SK-N-SH (cell line): Measurements from ENCODE around the gene C2orf72.

Experiments used
- EP300 ChIP-seq, 2 experiments: IDR thresholded peaks; 2 replicates each; pipeline versions ENCODE4 v1.4.0 to v1.6.1; 2012; ENCODE audit warnings: borderline replicate concordance in 1 of 2, low read depth in 1 of 2, low read length in 1 of 2
- EZH2phosphoT487 ChIP-seq: fragments of 200-600 bp; sonication (generic); IDR thresholded peaks from 2 replicates; pipeline ENCODE4 v1.6.1; 2017; ENCODE audit warnings: low read depth, mixed run types, mild to moderate bottlenecking, antibody characterized with exemption, moderate library complexity, borderline replicate concordance
- JUND ChIP-seq: IDR thresholded peaks from 2 replicates; pipeline ENCODE4 v1.4.0; 2012
- MXI1 ChIP-seq: IDR thresholded peaks from 2 replicates; pipeline ENCODE4 v1.6.1; 2012; ENCODE audit warnings: mild to moderate bottlenecking, low read depth, low read length, improper control_type of control experiment
- POLR2AphosphoS5 ChIP-seq: IDR thresholded peaks from 2 replicates; pipeline ENCODE4 v1.6.1; 2012; ENCODE audit warnings: low read depth, low read length
- RAD21 ChIP-seq: IDR thresholded peaks from 2 replicates; pipeline ENCODE4 v1.6.1; 2012; ENCODE audit warnings: mild to moderate bottlenecking, low read length
- SIN3A ChIP-seq: IDR thresholded peaks from 2 replicates; pipeline ENCODE4 v1.6.1; 2012; ENCODE audit warnings: low read depth, mild to moderate bottlenecking, low read length, moderate library complexity, borderline replicate concordance
- SMC3 ChIP-seq: IDR thresholded peaks from 2 replicates; pipeline ENCODE4 v1.6.1; 2012; ENCODE audit warnings: low read depth, low read length, improper control_type of control experiment
- TAF1 ChIP-seq: IDR thresholded peaks from 2 replicates; pipeline ENCODE4 v1.6.1; 2012; ENCODE audit warnings: low read depth, mild to moderate bottlenecking, low read length, moderate library complexity, borderline replicate concordance
- YY1 ChIP-seq: IDR thresholded peaks from 2 replicates; pipeline ENCODE4 v1.4.0; 2012; ENCODE audit warnings: low read depth, mild to moderate bottlenecking
- TF ChIP-seq, protein P1 (sequence below): fragments of 200-600 bp; sonication (generic); IDR thresholded peaks from 2 replicates; pipeline ENCODE4 v1.6.1; 2017; ENCODE audit warnings: antibody characterized with exemption, mild to moderate bottlenecking, moderate library complexity
- TF ChIP-seq, protein P2 (sequence below): IDR thresholded peaks from 2 replicates; pipeline ENCODE4 v1.4.0; 2012; ENCODE audit warnings: low read depth, borderline replicate concordance
- TF ChIP-seq, protein P3 (sequence below): IDR thresholded peaks from 2 replicates; pipeline ENCODE4; 2012

DNA sequence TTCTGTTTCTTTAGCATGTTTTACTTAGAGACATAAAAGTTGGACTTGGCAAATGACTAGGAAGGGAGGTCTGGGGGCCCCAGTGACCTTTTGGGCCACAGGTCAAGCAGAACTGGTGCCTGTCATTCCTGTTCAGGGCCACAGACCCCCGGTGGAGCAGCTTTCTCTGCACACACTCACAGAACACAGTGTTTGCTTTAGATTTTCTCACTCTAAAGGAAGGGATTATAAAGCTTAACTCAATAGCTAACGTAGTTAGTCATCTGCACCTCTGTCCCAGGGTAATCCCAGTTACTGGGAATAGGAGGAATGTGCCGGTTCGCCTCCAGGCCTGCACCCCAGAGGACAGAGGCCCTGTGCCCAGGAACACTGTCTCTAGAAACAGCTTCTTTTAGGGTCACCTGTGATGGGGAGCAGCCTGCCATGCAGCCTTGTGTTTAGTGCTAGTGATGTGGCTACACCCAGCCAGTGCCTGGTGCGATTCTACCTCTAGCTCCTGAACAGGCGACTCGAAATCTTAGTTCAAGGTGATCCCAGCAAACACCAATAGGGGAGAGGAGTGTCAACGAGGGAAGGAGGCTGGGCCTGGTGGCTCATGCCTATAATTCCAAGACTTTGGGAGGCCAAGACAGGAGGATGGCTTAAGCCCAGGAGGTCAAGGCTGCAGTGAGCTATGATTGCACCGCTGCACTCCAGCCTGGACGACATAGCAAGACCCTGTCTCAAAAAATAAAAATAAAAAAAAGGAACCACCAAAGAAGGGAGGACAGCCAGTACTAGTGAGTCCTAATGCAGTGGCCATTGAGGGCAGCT lies 29.8 kb upstream of the C2orf72 start:
- TF ChIP-seq, protein P1, sequence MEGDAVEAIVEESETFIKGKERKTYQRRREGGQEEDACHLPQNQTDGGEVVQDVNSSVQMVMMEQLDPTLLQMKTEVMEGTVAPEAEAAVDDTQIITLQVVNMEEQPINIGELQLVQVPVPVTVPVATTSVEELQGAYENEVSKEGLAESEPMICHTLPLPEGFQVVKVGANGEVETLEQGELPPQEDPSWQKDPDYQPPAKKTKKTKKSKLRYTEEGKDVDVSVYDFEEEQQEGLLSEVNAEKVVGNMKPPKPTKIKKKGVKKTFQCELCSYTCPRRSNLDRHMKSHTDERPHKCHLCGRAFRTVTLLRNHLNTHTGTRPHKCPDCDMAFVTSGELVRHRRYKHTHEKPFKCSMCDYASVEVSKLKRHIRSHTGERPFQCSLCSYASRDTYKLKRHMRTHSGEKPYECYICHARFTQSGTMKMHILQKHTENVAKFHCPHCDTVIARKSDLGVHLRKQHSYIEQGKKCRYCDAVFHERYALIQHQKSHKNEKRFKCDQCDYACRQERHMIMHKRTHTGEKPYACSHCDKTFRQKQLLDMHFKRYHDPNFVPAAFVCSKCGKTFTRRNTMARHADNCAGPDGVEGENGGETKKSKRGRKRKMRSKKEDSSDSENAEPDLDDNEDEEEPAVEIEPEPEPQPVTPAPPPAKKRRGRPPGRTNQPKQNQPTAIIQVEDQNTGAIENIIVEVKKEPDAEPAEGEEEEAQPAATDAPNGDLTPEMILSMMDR: no peak
- TF ChIP-seq POLR2AphosphoS5: no peak
- no peak for TF ChIP-seq EZH2phosphoT487
- no peak for TF ChIP-seq SIN3A
- no peak for TF ChIP-seq RAD21
- no peak for TF ChIP-seq EP300 (IDR thresholded peaks at IDR 0.05; ENCODE audit: borderline replicate concordance in 1 of 2, low read depth in 1 of 2, low read length in 1 of 2)
- no peak for TF ChIP-seq SMC3
- no peak for TF ChIP-seq TAF1
- no peak for TF ChIP-seq YY1
- TF ChIP-seq, protein P2, sequence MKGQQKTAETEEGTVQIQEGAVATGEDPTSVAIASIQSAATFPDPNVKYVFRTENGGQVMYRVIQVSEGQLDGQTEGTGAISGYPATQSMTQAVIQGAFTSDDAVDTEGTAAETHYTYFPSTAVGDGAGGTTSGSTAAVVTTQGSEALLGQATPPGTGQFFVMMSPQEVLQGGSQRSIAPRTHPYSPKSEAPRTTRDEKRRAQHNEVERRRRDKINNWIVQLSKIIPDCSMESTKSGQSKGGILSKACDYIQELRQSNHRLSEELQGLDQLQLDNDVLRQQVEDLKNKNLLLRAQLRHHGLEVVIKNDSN: no peak
- no peak for TF ChIP-seq MXI1
- TF ChIP-seq, protein P3, sequence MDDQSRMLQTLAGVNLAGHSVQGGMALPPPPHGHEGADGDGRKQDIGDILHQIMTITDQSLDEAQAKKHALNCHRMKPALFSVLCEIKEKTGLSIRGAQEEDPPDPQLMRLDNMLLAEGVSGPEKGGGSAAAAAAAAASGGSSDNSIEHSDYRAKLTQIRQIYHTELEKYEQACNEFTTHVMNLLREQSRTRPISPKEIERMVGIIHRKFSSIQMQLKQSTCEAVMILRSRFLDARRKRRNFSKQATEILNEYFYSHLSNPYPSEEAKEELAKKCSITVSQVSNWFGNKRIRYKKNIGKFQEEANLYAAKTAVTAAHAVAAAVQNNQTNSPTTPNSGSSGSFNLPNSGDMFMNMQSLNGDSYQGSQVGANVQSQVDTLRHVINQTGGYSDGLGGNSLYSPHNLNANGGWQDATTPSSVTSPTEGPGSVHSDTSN: no peak
- no peak for TF ChIP-seq JUND
